CD4-positive, alpha-beta T cell (primary cell): Measurements from ENCODE around the gene HIVEP3. TPM values are rescaled to one million over a fixed set of nuclear protein-coding genes. Genes with fewer than 3 reads are reported as not detected.

Experiments
- ATAC-seq: fragments of 200-7000 bp; cut with Tn5 transposase; one replicate; pipeline ENCODE4 v1.10.0; 2022; ENCODE audit warnings: mild to moderate bottlenecking; ENCODE audit not compliant: poor library complexity
- CTCF ChIA-PET: fragments of 350-600 bp; sonication (Branson Sonifier 250); formaldehyde crosslinking; loops from one replicate; lab custom pipeline; 2021; ENCODE audit warnings: antibody characterized with exemption, inconsistent platforms; lab: Charles Lee
- POLR2A ChIA-PET: fragments of 350-600 bp; sonication (Branson Sonifier 250); formaldehyde crosslinking; loops from one replicate; lab custom pipeline; 2021; ENCODE audit warnings: antibody characterized with exemption, inconsistent platforms; lab: Charles Lee
- DNase-seq, 14 experiments: peaks; one replicate each; pipeline ENCODE4 v3.0.0-alpha.2; 2013 to 2020; ENCODE audit warnings: mixed read lengths in 2 of 14
- H3K27ac ChIP-seq, 2 donors: one replicate each; pipeline versions ENCODE4 v1.5.1 to v1.7.0; 2013; ENCODE audit warnings: low read length in 2 of 2, low read depth in 1 of 2, mild to moderate bottlenecking in 1 of 2
- H3K27me3 ChIP-seq, 2 experiments: 1 replicate in 1 of 2; 2 replicates in 1 of 2; pipeline versions ENCODE4 v1.6.1 to v1.7.0; 2013; ENCODE audit warnings: low read length in 2 of 2, control low read depth in 1 of 2, mild to moderate bottlenecking in 1 of 2, moderate library complexity in 1 of 2; ENCODE audit not compliant: insufficient read depth in 2 of 2, control insufficient read depth in 1 of 2
- H3K36me3 ChIP-seq: one replicate; pipeline ENCODE4 v1.6.1; 2013; ENCODE audit warnings: low read length, control low read depth; ENCODE audit not compliant: insufficient read depth
- H3K4me1 ChIP-seq: one replicate; pipeline ENCODE4 v1.6.1; 2013; ENCODE audit warnings: low read length, control low read depth; ENCODE audit not compliant: insufficient read depth
- H3K4me3 ChIP-seq: one replicate; pipeline ENCODE4 v1.5.1; 2013; ENCODE audit warnings: mild to moderate bottlenecking, low read length, moderate library complexity
- H3K9me3 ChIP-seq, 2 experiments: 1 replicate in 1 of 2; 2 replicates in 1 of 2; pipeline versions ENCODE4 v1.6.1 to v1.7.0; 2013; ENCODE audit warnings: low read length in 2 of 2, mild to moderate bottlenecking in 2 of 2, control low read depth in 1 of 2, moderate library complexity in 1 of 2; ENCODE audit not compliant: control insufficient read depth in 1 of 2, insufficient read depth in 1 of 2
- H3K27ac Mint-ChIP-seq: one replicate; pipeline ENCODE4 v1.8.0; 2020; ENCODE audit warnings: mixed read lengths
- H3K27me3 Mint-ChIP-seq: one replicate; pipeline ENCODE4 v1.8.0; 2021; ENCODE audit warnings: mixed read lengths
- H3K36me3 Mint-ChIP-seq: one replicate; pipeline ENCODE4 v1.8.0; 2021; ENCODE audit warnings: low read depth, mixed read lengths
- H3K4me1 Mint-ChIP-seq: one replicate; pipeline ENCODE4 v1.8.0; 2021; ENCODE audit warnings: low read depth, mixed read lengths
- H3K4me3 Mint-ChIP-seq: one replicate; pipeline ENCODE4 v1.8.0; 2020; ENCODE audit warnings: mild to moderate bottlenecking, mixed read lengths
- H3K9me3 Mint-ChIP-seq: one replicate; pipeline ENCODE4 v1.8.0; 2020; ENCODE audit warnings: mixed read lengths
- CTCF ChIP-seq: fragments of 200-600 bp; IDR thresholded peaks from one replicate; pipeline ENCODE4 v1.8.0; 2022; ENCODE audit warnings: antibody characterized with exemption, mild to moderate bottlenecking
- intact Hi-C, 2 experiments: fragments of 100-400 bp; cut with DNase I in 1 of 2; cut with micrococcal nuclease in 1 of 2; formaldehyde crosslinking; loops; one replicate each; pipeline versions ENCODE4 v1.15.1 to v1.9.0; 2023 to 2025; cut with DNase I, micrococcal nuclease
- total RNA-seq, 174 experiments: library from RNA in 2 of 174; stranded (reverse) in 2 of 174; gene quantifications; one replicate each; pipeline ENCODE4 v1.2.3 and lab custom pipeline; 2021 to 2026

The HIVEP3 gene
- total RNA-seq, 2 experiments from 2014 or later = 5.1 to 5.4 TPM

GRCh38 chr1:41468122-41468762, 450.5 kb downstream of the HIVEP3 start:
- H3K27ac ChIP-seq = no peak overlapping the region
- Mint-ChIP-seq H3K4me3 (no peak overlapping the region), H3K9me3 (no peaks in the 10 kb centered on the region), H3K36me3 (no peaks in the 10 kb centered on the region), H3K27ac (no peak overlapping the region), H3K27me3 (no peaks in the 10 kb centered on the region), H3K4me1 (no peaks in the 10 kb centered on the region)
- ATAC-seq (no peak), DNase-seq (no peak)
- intact Hi-C loops = no loop called here
- H3K36me3 ChIP-seq = no peaks in the 10 kb centered on the region
- no peaks in the 10 kb centered on the region for H3K4me1 ChIP-seq
- no peaks in the 10 kb centered on the region for H3K9me3 ChIP-seq
- no peak overlapping the region for H3K4me3 ChIP-seq
- no peak for TF ChIP-seq CTCF
- CTCF ChIA-PET = no interaction called here
- H3K27me3 ChIP-seq = no peaks in the 10 kb centered on the region
- POLR2A ChIA-PET = no interaction called here

- Mint-ChIP-seq H3K27ac (no peak overlapping the region), H3K4me1 (no peaks in the 10 kb centered on the region), H3K4me3 (no peak overlapping the region), H3K27me3 (no peaks in the 10 kb centered on the region), H3K9me3 (no peaks in the 10 kb centered on the region), H3K36me3 (no peaks in the 10 kb centered on the region)
- no peaks in the 10 kb centered on the region for H3K9me3 ChIP-seq
- H3K36me3 ChIP-seq = no peaks in the 10 kb centered on the region
- H3K4me1 ChIP-seq = no peaks in the 10 kb centered on the region
- no peak overlapping the region for H3K27ac ChIP-seq
- H3K4me3 ChIP-seq = no peak overlapping the region
- no peak for TF ChIP-seq CTCF
- ChIA-PET POLR2A (no interaction called here), CTCF (no interaction called here)
- H3K27me3 ChIP-seq = no peaks in the 10 kb centered on the region
- no peak for DNase-seq
- intact Hi-C loops = no loop called here
- ATAC-seq = no peak
Observed at GRCh38 chr1:41467673-41468072, 451.0 kb downstream of the HIVEP3 start.

- DNase-seq = no peak
Observed at GRCh38 chr1:41466146-41466545, 452.6 kb downstream of the HIVEP3 start.

More at GRCh38 chr1:41466146-41466545, 452.6 kb downstream of the HIVEP3 start:
- Mint-ChIP-seq H3K4me1 (no peaks in the 10 kb centered on the region), H3K4me3 (no peak overlapping the region), H3K9me3 (no peaks in the 10 kb centered on the region), H3K27me3 (no peaks in the 10 kb centered on the region), H3K27ac (no peak overlapping the region), H3K36me3 (no peaks in the 10 kb centered on the region)
- ChIA-PET POLR2A (no interaction called here), CTCF (no interaction called here)
- Histone ChIP-seq H3K4me3 (no peak overlapping the region), H3K4me1 (no peaks in the 10 kb centered on the region), H3K36me3 (no peaks in the 10 kb centered on the region), H3K9me3 (no peaks in the 10 kb centered on the region), H3K27me3 (no peaks in the 10 kb centered on the region), H3K27ac (no peak overlapping the region)
- intact Hi-C loops = no loop called here
- TF ChIP-seq CTCF = no peak
- ATAC-seq = no peak
